H1 (cell line): ENCODE measurements around the gene ZNF33A.

Experiments
- ATF3 ChIP-seq: IDR thresholded peaks from 2 replicates; pipeline ENCODE4 v1.6.1; 2011; ENCODE audit warnings: low read depth, mild to moderate bottlenecking, low read length; ENCODE audit not compliant: insufficient read depth
- CTCF ChIP-seq, 3 experiments: IDR thresholded peaks; 1 replicate in 2 of 3; 2 replicates in 1 of 3; pipeline versions ENCODE4 v1.5.1 to v1.6.1; 2011; ENCODE audit warnings: low read length in 3 of 3, mild to moderate bottlenecking in 3 of 3, inconsistent platforms in 2 of 3, low read depth in 1 of 3, moderate library complexity in 1 of 3; ENCODE audit not compliant: insufficient read depth in 1 of 3; ENCODE audit errors: control extremely low read depth in 1 of 3
- EZH2 ChIP-seq: fragments of 200-600 bp; sonication (generic); IDR thresholded peaks from 2 replicates; pipeline ENCODE4 v1.7.1; 2012; ENCODE audit warnings: low read depth, mild to moderate bottlenecking, moderate library complexity, low read length, inconsistent platforms; ENCODE audit not compliant: severe bottlenecking
- POLR2A ChIP-seq, 2 experiments: IDR thresholded peaks; 1 replicate in 1 of 2; 2 replicates in 1 of 2; pipeline ENCODE4 v1.6.1; 2011; ENCODE audit warnings: low read depth in 2 of 2, low read length in 2 of 2, mild to moderate bottlenecking in 2 of 2; ENCODE audit errors: control extremely low read depth in 1 of 2
- POLR2AphosphoS5 ChIP-seq: IDR thresholded peaks from 2 replicates; pipeline ENCODE4 v1.6.1; 2011; ENCODE audit warnings: low read depth, low read length
- RAD21 ChIP-seq, 2 experiments: IDR thresholded peaks in 1 of 2; conservative IDR thresholded peaks in 1 of 2; 2 replicates each; pipeline ENCODE4 v1.6.1; 2011; ENCODE audit warnings: low read depth in 2 of 2, low read length in 2 of 2, improper control_type of control experiment in 1 of 2, inconsistent platforms in 1 of 2, mild to moderate bottlenecking in 1 of 2, moderate library complexity in 1 of 2
- RFX5 ChIP-seq: IDR thresholded peaks from 2 replicates; pipeline ENCODE4 v1.6.1; 2011; ENCODE audit warnings: low read depth, low read length, improper control_type of control experiment, borderline replicate concordance
- SIX5 ChIP-seq: IDR thresholded peaks from 2 replicates; pipeline ENCODE4 v1.6.1; 2011; ENCODE audit warnings: mild to moderate bottlenecking, low read depth, low read length
- TAF1 ChIP-seq: IDR thresholded peaks from 2 replicates; pipeline ENCODE4 v1.6.1; 2011; ENCODE audit warnings: mild to moderate bottlenecking, low read depth, low read length
- TF ChIP-seq, protein P1 (sequence below): IDR thresholded peaks from 2 replicates; pipeline ENCODE4 v1.6.1; 2011; ENCODE audit warnings: low read length, improper control_type of control experiment

DNA sequence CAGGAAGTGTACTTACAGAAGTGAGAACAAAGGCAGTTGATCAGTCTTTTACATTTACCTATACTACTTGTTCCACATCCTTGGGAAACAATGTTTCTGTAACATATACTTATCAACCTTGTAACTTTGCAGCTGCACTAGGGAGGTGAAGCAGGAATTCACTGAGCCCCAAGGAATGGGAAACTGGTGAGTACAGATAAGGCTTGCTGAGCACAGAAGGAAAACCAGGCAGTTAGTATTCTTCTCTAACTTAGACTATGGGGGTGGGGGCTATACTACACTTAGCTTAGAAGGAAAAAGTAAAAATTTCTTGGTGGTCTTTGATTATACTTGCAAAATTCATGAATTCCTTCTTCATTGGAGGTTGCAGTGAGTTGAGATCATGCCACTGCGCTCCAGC is 6.9 kb upstream of the ZNF33A start:
- TF ChIP-seq TAF1, result no peak
- TF ChIP-seq CTCF (IDR thresholded peaks at IDR 0.05; ENCODE audit: control extremely low read depth in 1 of 3, insufficient read depth in 1 of 3, low read depth in 1 of 3, low read length in 3 of 3), result no peak
- TF ChIP-seq RAD21 (IDR thresholded peaks at IDR 0.05 in 1 of 2, conservative IDR thresholded peaks at IDR 0.05 in 1 of 2; ENCODE audit: low read depth in 2 of 2, low read length in 2 of 2), result no peak
- no peak for TF ChIP-seq EZH2
- TF ChIP-seq POLR2A (IDR thresholded peaks at IDR 0.05; ENCODE audit: control extremely low read depth in 1 of 2, low read depth in 2 of 2, low read length in 2 of 2), result no peak
- TF ChIP-seq RFX5, result no peak
- no peak for TF ChIP-seq ATF3
- TF ChIP-seq SIX5, result no peak
- TF ChIP-seq, protein P1, sequence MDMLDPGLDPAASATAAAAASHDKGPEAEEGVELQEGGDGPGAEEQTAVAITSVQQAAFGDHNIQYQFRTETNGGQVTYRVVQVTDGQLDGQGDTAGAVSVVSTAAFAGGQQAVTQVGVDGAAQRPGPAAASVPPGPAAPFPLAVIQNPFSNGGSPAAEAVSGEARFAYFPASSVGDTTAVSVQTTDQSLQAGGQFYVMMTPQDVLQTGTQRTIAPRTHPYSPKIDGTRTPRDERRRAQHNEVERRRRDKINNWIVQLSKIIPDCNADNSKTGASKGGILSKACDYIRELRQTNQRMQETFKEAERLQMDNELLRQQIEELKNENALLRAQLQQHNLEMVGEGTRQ, result no peak
- TF ChIP-seq POLR2AphosphoS5, result no peak
